NOMO-1 (cell line): ENCODE measurements around the gene CPLX1.
"Not testable (repeated sequence)": the region's sequence is repeated elsewhere in the genome, so short reads cannot be mapped to it uniquely, and the experiment has no call there.

Experiments
- DNase-seq, 2 experiments: peaks; one replicate each; lab custom pipeline; 2025; ENCODE audit not compliant: unreplicated experiment in 2 of 2; lab: John Stamatoyannopoulos, UW

Gene CPLX1

DNA sequence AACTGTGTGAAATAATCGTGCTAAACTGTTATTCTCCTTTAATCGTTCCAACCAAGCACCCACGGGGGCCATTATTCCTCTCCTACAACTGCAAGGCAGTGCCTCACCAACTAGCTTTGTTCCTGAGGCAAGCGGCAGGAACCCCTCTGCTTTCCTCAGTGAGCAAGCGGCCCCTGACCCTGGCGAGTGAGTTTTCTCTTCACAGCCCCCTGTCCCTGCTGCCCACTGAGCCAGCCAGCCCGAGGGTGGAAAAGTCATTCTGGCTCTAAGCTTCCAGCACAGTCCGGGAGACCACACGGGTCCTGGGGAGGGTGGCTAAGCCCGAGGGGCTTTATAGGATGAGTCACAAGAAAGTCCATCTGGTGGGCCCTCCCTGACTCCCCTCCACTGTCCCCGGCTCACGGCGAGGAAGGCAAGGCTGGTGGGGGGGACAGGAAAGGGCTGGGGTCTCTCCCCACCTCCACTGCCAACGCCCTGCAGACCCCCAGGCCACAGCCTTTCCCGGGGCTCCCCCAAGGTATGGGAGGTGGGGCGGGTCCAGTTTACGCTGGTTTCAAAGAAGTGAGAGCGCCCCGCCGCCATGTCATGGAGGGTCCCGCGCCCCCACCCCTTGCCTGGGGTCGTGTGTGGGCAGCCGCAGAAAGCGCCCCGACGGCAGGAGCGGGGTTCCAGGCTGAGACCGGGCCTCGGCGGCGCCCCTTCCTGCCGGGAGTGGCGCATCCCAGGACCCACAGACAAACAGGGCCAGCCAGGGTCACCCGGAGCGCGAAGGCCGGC lies 45.0 kb downstream of the CPLX1 start:
- no peak for DNase-seq

DNA sequence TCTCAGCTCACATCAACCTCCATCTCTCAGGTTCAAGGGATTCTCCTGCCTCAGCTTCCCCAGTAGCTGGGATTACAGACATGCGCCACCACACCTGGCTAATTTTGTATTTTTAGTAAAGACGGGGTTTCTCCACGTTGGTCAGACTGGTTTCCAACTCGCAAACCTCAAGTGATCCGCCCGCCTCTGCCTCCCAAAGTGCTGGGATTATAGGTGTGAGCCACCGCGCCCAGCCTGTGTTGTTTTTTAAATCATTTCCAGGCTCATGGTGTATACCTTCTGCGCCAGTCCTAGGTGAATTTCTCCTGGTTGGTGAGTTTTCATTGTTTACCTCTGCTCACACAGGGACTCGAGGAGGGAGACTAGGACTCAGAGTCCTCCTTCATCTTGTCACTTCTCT lies 45.7 kb downstream of the CPLX1 start:
- not testable (repeated sequence) for DNase-seq

DNA sequence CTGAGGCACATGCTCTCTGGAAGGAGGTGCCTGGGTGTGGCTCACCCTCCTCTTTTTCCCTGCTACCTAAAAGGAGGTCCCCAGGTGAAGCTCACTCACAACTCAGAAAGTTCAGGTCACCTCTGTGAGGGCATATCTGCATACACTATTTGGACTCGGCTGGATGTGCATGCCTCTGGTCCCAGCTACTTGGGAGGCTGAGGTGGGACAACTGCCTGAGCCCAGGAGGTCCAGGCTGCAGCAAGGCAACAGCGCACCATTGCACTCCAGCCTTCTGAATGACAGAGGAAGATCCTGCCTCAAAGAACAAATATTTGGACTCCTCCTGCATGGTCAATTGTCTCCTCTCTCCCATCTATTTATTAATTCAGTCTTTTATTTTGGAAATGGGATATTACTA lies 46.4 kb downstream of the CPLX1 start:
- no peak for DNase-seq

DNA sequence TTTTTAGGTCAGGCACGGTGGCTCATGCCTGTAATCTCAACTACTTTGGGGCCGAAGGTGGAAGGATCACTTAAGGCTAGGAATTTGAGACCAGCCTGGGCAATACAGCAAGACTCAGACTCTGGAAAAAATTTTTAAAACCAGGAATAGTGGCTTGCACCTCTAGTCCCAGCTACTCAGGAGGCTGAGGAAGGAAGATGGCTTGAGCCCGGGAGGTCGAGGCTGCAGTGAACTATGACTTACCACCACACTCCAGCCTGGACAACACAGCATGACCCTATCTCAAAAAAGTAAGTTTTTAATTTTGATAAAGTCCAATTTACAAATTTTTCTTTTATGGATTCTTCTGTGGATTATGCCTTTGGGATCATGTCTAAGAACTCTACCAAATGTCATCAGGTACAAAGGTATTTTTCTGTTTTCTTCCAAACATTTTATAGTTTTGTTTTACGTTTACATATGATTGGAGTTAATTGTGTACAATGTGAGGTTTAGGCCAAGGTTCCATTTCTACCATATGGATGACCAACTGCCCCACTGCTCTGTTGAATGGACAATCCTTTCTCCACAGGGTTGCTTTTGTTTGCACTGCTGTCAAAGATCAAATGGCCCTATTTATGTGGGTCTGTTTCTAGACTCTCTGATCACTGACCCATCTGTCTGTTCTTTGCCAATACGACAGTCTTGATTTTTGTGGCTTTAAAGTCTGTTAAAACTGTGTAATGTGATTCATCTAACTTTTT lies 48.2 kb downstream of the CPLX1 start:
- DNase-seq: no peak

- no peak for DNase-seq
Observed at GRCh38 chr4:776743-777441, 49.0 kb downstream of the CPLX1 start.

- DNase-seq: not testable (repeated sequence)
Observed at GRCh38 chr4:775485-775884, 50.4 kb downstream of the CPLX1 start.

DNA sequence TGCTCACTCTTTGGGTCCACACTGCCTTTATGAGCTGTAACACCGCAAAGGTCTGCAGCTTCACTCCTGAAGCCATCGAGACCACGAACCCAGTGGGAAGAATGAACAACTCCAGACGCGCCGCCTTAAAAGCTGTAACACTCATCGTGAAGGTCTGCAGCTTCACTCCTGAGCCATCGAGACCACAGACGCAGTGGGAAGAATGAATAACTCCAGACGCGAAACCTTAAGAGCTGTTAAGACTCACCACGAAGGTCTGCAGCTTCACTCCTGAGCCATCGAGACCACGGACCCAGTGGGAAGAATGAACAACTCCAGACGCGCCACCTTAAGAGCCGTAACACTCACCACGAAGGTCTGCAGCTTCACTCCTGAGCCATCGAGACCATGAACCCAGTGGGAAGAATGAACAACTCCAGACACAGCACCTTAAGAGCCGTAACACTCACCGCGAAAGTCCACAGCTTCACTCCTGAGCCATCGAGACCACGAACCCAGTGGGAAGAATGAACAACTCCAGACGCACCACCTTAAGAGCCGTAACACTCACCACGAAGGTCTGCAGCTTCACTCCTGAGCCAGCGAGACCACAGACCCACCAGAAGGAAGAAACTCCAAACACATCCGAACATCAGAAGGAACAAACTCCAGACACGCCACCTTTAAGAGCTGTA lies 51.4 kb downstream of the CPLX1 start:
- DNase-seq: not testable (repeated sequence)

DNA sequence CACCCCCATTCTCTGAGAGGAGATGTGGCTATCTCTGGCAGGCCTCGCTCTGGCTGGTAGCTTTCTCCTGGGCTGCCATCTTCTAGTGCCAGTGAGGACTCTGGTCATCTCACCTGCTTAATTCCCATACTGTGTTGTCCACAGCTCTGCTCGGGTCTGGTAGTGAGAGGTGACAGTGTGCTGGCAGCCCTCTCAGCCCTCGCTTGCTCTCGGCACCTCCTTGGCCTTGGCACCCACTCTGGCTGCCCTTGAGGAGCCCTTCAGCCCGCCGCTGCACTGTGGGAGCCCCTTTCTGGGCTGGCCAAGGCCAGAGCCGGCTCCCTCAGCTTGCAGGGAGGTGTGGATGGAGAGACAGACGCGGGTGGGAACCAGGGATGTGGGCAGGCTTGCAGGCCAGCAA lies 52.7 kb downstream of the CPLX1 start:
- no peak for DNase-seq

DNA sequence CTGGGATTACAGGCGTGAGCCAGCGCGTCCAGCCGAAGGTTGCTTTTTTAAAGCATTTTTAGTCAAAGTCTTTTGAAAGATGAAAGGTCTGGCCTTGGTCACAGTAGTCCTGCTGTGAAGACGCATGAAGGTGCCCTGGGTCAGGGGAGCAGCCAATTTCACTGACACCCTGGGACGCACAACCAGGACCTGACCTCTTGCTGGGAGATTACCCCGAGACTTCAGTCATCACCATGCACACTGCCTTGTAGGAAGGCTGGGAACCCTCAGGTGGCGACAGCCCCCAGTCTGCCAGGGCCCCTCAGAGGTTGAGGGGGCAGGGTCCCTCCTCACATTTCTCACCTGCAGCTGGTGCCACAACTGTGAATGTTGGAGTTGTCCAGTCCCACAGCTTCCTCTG lies 53.2 kb downstream of the CPLX1 start:
- DNase-seq: no peak

- no peak for DNase-seq
Observed at GRCh38 chr4:772118-772517, 53.8 kb downstream of the CPLX1 start.

DNA sequence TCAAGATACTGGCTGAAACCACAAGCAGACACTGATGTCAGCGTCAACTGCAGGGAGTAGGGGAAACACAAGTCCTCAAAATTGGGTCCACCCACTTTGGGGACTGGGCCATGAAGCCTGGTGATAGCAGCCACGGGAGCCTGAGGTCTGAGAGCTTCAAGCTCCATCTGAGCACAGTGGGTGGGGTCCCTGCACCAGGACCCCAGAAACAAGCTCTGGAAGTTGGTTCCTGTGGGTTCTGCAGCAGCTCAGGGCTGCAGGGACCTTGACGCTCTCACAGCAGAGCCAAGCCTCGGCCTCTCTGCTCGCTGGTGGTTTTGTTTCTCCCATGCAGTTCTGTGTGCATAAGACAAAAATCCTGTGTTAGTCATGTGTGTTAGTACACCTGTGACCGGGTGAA lies 54.5 kb downstream of the CPLX1 start:
- DNase-seq: no peak

GRCh38 chr4:770022-770421 lies 55.9 kb downstream of the CPLX1 start:
- DNase-seq: no peak

DNA sequence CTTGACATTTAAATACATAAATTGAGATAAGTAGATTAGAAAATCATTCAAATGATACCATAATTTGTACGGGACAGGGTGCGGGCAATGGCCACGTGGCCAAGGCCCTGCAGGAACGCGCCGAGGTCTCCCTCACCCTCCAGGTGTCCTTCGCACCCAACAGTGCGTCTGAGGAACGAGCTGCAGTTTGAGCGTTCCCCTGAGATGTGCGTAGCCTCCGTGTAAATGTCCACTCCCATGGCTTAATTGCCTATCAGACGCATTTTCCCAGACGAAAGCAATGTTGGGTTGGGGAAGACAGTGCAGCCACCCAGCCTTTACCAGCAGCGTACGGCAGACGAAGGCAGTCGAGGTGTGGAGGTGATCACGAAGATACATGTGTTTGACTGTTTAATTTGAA lies 56.4 kb downstream of the CPLX1 start:
- no peak for DNase-seq

DNA sequence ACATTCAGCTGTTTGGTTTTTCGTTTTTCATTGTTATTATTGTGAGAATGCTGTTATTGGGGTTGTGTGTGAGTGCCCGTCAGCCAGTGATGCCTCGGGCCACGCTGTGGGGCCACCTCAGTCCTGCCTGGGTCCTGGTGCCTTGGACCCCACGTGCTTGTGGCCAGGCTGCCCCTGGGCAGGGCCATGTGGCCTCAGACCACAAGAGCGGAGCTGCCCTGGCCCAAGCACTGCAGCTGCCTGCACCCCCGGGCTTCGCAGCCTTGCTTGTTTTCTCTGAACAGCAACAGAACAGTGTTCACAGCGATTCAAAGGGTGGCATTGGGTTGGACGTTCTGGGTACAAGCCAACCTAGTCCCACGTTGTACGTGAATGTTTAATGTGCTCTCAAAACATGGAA lies 56.9 kb downstream of the CPLX1 start:
- DNase-seq: no peak

DNA sequence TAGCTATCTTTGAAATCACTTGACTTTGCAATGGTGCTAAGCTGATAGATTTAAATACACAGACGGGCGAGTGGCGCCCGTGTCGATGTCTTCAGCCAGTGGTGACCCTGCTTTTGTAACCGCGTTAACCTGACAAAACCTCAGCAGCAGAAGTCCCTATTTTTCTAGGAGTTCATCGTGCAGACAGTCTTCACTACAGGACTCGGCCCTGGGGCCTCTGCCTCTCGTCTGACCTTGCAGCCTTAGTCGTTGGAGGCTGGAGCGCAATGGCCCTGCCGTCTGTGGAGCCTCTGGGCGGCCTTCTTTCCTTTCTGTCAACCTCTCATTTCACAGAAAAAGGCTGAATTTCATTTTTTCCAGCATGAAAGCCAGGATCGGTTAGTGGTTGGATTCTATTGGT lies 57.9 kb downstream of the CPLX1 start:
- DNase-seq: no peak

DNA sequence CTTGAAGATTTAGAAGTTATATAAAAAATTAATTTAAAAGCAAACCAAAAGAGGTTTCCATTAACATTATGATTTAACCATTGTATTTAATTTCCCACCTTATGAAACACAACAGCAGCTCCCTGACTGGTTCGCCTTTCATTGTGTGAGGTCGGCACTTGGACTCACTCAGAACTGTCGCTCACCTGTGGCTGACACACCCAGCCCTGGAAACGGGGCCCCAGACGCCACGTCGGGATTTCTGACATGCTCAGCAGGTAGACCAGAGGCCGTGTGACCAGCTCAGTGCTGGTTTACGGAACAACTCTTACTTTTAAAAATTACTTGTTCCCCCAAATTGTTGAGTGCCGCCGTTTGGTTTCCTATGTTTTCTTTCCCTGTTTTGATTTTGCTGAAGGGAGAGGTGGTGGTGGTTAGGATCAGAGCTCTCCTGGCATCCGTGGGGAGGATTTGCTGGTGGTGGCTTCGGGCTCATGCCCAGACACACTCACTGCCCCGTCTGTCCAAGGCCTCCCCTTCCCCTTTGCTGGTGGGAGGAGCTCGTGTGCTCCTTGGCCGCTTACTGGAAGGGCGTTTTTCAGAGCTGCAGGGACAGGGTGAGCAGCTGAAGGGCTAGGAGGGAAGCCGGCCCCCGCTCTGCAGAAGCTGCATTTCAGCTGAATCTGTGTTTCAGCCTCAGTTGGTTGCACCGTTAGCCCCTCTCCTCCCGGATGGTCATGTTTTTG lies 59.2 kb downstream of the CPLX1 start:
- no peak for DNase-seq

DNA sequence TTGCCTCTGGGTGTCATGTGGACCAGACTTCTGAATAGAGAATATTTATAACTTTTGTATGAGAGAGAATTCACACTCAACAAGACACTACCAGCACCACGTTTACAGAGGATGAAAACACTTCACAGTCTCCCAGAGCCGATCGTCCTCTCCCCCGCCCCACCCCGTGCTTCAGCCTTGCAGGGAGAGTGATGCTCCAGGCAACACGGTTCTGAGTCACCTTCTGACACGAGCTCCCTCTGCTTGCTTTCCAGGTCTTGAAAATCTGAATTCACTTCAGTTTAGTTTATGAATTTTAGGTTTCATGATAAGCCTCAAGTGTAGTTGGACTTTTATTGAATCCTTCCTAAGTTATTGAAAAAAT lies 59.8 kb downstream of the CPLX1 start:
- DNase-seq: no peak

GRCh38 chr4:764405-765169 lies 61.3 kb downstream of the CPLX1 start:
- DNase-seq: no peak

DNA sequence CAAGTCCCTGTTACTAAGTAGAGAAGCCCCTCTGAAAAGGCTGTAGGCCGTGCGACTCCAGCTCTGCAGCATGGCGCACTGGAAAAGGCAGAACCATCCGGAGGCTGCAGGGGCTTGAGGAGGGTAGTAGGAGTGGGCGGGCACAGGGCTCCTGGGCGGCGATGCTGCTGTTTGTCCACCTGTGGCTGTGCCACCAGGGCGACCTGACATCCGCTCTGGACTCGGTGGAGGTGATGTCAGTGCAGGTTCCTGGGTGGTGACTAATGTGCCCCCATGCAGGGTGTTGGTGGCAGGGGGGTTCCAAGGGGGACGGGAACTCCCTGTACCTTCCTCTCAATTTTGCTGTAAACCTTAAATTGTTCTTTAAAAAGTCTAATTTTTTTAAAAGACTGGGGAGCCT lies 62.0 kb downstream of the CPLX1 start:
- DNase-seq: no peak
